ENCODE data around the gene SLC16A8. TPM values are rescaled to one million over a fixed set of nuclear protein-coding genes. Genes with fewer than 3 reads are reported as not detected.
A peak's percentile ranks its signal among the peaks of the same experiment; 100 is the strongest.

Gene SLC16A8
- total and polyA plus RNA-seq, 2 of the 13 experiments (the other 11 are each of a cell fraction or from before 2014, with no cell fraction given) = not detected

GRCh38 chr22:38110008-38110862, 26.3 kb upstream of the SLC16A8 start, which contains the start of gene BAIAP2L2:
BAIAP2L2 (minus strand) TSS chr22:38110684; CDS start chr22:38110525, 159 bp downstream.
- H2AFZ ChIP-seq (ENCODE audit: low read length) = no peak within 1 kb of the TSS
- H4K20me1 ChIP-seq (ENCODE audit: insufficient read depth, low read length) = no peaks in the 10 kb centered on the region; the same call in 1 of the 2 replicates
- DNase-seq (ENCODE audit: low spot score) (peak; percentile 79), ATAC-seq (peak; percentile 64), FAIRE-seq (peak; percentile 87)
- peaks cover 3% of the 10 kb centered on the region for H3K79me2 ChIP-seq (ENCODE audit: insufficient read depth, low read length)
- H3K36me3 ChIP-seq (replicated peaks in 1 of 2; ENCODE audit: control insufficient read depth in 1 of 2, insufficient read depth in 2 of 2, low read length in 2 of 2) = peaks cover 0 to 11% of the 10 kb centered on the region in 2 experiments; a peak in 1 of 5 replicates
- in situ Hi-C loops (cut with HindIII; ENCODE audit: extremely low pct_ligation_motif_present, low pct_unique_long_range_greater_than_20kb) (loop anchor here (10.0 kb wide), 1 partner anchor 95 kb away; the partner anchor contains the start of gene MAFF), intact Hi-C loops (cut with micrococcal nuclease; ENCODE audit: unreplicated experiment) (loop anchor here (5.0 kb wide), 2 partner anchors 92 to 152 kb away; partner anchors contain the start of gene MAFF)
- no peaks in the 10 kb centered on the region for H3K27me3 ChIP-seq (ENCODE audit: control insufficient read depth in 1 of 2, insufficient read depth in 2 of 2, low read length in 2 of 2)
- peak within 1 kb of the TSS; percentile 59 for H3K9ac ChIP-seq (ENCODE audit: insufficient read depth, low read depth, low read length)
- peak within 1 kb of the TSS; percentile 58 for H3K27ac ChIP-seq (ENCODE audit: extremely low read length, insufficient read depth, low read length)
- ChIA-PET CTCF (ENCODE audit: low intra/inter-chr PET ratio, low total read pairs) (no interaction called here), POLR2A (interaction anchor here (0.6 to 6.1 kb wide), 23 partner anchors 8 to 303 kb away, joined by 3 to 60 read pairs (median 4); partner anchors contain the start of genes GCAT, MAFF, PLA2G6 and SLC16A8)
- 4% methylated on average over 11 of the region's 19 CpGs for WGBS (ENCODE audit: low lambda C conversion rate)
- H3K4me3 ChIP-seq (replicated peaks in 1 of 3; ENCODE audit: insufficient read depth in 1 of 3, low read depth in 2 of 3, low read length in 3 of 3) = peak within 1 kb of the TSS; percentile 59 to 76 (median 68)
- BruUV-seq (replicated peaks) = no TSS peak
- H3K4me2 ChIP-seq (ENCODE audit: low read depth, low read length) = peak within 1 kb of the TSS; percentile 95
- peaks cover 73% of the 10 kb centered on the region for H3K4me1 ChIP-seq (ENCODE audit: insufficient read depth, low read length)
- H3K9me3 ChIP-seq (ENCODE audit: low read length) = no peaks in the 10 kb centered on the region
- TF ChIP-seq AHDC1 (CRISPR knock-in tag; IDR thresholded peaks at IDR 0.05; ENCODE audit: borderline replicate concordance) (no peak), ZNF724P (CRISPR knock-in tag; IDR thresholded peaks at IDR 0.05; ENCODE audit: borderline replicate concordance) (0 out of 2 replicates have a peak, but pooled peaks have one; percentile 12), ZNF549 (CRISPR knock-in tag; IDR thresholded peaks at IDR 0.05) (no peak), FOXA3 (CRISPR knock-in tag; IDR thresholded peaks at IDR 0.05) (0 out of 2 replicates have a peak, but pooled peaks have one; percentile 13), FOXP4 (CRISPR knock-in tag; IDR thresholded peaks at IDR 0.05) (no peak; the same call in 1 of the 2 replicates), ZNF7 (CRISPR knock-in tag; IDR thresholded peaks at IDR 0.05) (no peak), SMARCC2 (IDR thresholded peaks at IDR 0.05) (no peak), ZNF547 (CRISPR knock-in tag; IDR thresholded peaks at IDR 0.05) (no peak), MYNN (CRISPR knock-in tag; IDR thresholded peaks at IDR 0.05; ENCODE audit: low read depth) (0 out of 2 replicates have a peak, but pooled peaks have one; percentile 81), ZFP62 (CRISPR knock-in tag; IDR thresholded peaks at IDR 0.05) (no peak), MAF1 (CRISPR knock-in tag; IDR thresholded peaks at IDR 0.05; ENCODE audit: borderline replicate concordance) (no peak), FOSL2 (CRISPR knock-in tag; IDR thresholded peaks at IDR 0.05) (peak; percentile 5; the same call in 1 of the 2 replicates), SOX13 (IDR thresholded peaks at IDR 0.05) (no peak), SOX13 (CRISPR knock-in tag; conservative IDR thresholded peaks at IDR 0.05 in 1 of 2, IDR thresholded peaks at IDR 0.05 in 1 of 2) (no peak; a peak in 1 of 4 replicates), TSC22D2 (CRISPR knock-in tag; IDR thresholded peaks at IDR 0.05; ENCODE audit: borderline replicate concordance) (no peak), ZNF501 (CRISPR knock-in tag; IDR thresholded peaks at IDR 0.05) (peak; percentile 11; the same call in 1 of the 2 replicates)
